SK-N-SH treated with all-trans-retinoic acid at 6 μM for 48 hours (cell line): Measurements from ENCODE around the gene RASD1.

Experiments
- ARNTL ChIP-seq: fragments of 450-650 bp; formaldehyde crosslinking; IDR thresholded peaks from 2 replicates; pipeline ENCODE4 v1.5.0; 2020; ENCODE audit warnings: low read depth, mild to moderate bottlenecking, moderate library complexity, borderline replicate concordance
- BACH2 ChIP-seq: fragments of 250-450 bp; sonication (Bioruptor Pico); IDR thresholded peaks from 2 replicates; pipeline ENCODE4 v1.9.0; 2021; ENCODE audit warnings: mild to moderate bottlenecking, borderline replicate concordance
- CSDC2 ChIP-seq: fragments of 250-450 bp; sonication (Bioruptor Pico); IDR thresholded peaks from 2 replicates; pipeline ENCODE4 v1.5.0; 2020; ENCODE audit warnings: mild to moderate bottlenecking, moderate library complexity
- ESRRG ChIP-seq: fragments of 250-450 bp; sonication (Bioruptor Pico); IDR thresholded peaks from 2 replicates; pipeline ENCODE4 v1.6.1; 2021; ENCODE audit warnings: mild to moderate bottlenecking
- OSR1 ChIP-seq: fragments of 250-450 bp; sonication (Bioruptor Pico); IDR thresholded peaks from 2 replicates; pipeline ENCODE4 v1.8.0; 2022; ENCODE audit warnings: moderate library complexity, mild to moderate bottlenecking, inconsistent platforms
- RARB ChIP-seq: fragments of 250-450 bp; sonication (Bioruptor Pico); IDR thresholded peaks from 2 replicates; pipeline ENCODE4 v1.8.0; 2021; ENCODE audit warnings: mild to moderate bottlenecking, moderate library complexity
- TCF4 ChIP-seq: fragments of 250-450 bp; sonication (Bioruptor Pico); IDR thresholded peaks from 2 replicates; pipeline ENCODE4 v1.8.0; 2021; ENCODE audit warnings: mild to moderate bottlenecking, moderate library complexity, borderline replicate concordance
- TOX ChIP-seq: fragments of 250-450 bp; sonication (Bioruptor Pico); IDR thresholded peaks from 2 replicates; pipeline ENCODE4 v1.8.0; 2021; ENCODE audit warnings: mild to moderate bottlenecking, moderate library complexity, borderline replicate concordance
- ZFP3 ChIP-seq: fragments of 250-450 bp; sonication (Bioruptor Pico); IDR thresholded peaks from 2 replicates; pipeline ENCODE4 v1.5.0; 2020; ENCODE audit warnings: mild to moderate bottlenecking, moderate library complexity
- TF ChIP-seq, protein P1 (sequence below): fragments of 250-450 bp; sonication (Bioruptor Pico); IDR thresholded peaks from 2 replicates; pipeline ENCODE4 v1.5.1; 2021; ENCODE audit warnings: mild to moderate bottlenecking, moderate library complexity

DNA sequence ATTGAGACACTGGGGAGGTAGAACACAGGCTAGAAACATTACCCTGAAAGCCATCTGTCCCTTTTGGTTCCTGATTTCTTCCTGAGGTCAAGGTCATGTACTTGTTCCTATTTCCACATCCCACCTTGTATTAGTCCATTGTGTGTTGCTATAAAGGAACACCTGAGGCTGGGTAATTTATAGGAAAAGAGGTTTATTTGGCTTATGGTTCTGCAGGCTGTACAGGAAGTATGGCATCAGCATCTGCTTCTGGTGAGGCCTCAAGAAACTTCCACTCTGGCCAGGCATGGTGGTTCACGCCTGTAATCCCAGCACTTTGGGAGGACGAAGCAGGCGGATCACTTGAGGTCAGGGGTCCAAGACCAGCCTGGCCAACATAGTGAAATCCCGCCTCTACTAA, 26.8 kb downstream of the RASD1 start:
- TF ChIP-seq ZFP3 (no peak), RARB (CRISPR knock-in tag) (no peak), CSDC2 (CRISPR knock-in tag) (no peak), BACH2 (CRISPR knock-in tag) (no peak), TOX (CRISPR knock-in tag) (no peak), OSR1 (CRISPR knock-in tag) (no peak), ESRRG (CRISPR knock-in tag) (no peak), TCF4 (CRISPR knock-in tag) (no peak), ARNTL (no peak)
- TF ChIP-seq, protein P1, sequence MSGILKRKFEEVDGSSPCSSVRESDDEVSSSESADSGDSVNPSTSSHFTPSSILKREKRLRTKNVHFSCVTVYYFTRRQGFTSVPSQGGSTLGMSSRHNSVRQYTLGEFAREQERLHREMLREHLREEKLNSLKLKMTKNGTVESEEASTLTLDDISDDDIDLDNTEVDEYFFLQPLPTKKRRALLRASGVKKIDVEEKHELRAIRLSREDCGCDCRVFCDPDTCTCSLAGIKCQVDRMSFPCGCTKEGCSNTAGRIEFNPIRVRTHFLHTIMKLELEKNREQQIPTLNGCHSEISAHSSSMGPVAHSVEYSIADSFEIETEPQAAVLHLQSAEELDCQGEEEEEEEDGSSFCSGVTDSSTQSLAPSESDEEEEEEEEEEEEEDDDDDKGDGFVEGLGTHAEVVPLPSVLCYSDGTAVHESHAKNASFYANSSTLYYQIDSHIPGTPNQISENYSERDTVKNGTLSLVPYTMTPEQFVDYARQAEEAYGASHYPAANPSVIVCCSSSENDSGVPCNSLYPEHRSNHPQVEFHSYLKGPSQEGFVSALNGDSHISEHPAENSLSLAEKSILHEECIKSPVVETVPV (CRISPR knock-in tag) = no peak
